Loucy (cell line): ENCODE results near the gene TPMT.
"Not testable (repeated sequence)": the region's sequence is repeated elsewhere in the genome, so short reads cannot be mapped to it uniquely, and the experiment has no call there.

ENCODE experiments used
- H2AFZ ChIP-seq: fragments of 200-600 bp; sonication (generic); 2 replicates; pipeline ENCODE4 v1.6.0; 2016; ENCODE audit warnings: antibody characterized with exemption, mild to moderate bottlenecking, low read length, moderate library complexity
- H3F3A ChIP-seq: fragments of 200-600 bp; 2 replicates; pipeline ENCODE4 v1.6.0; 2016; ENCODE audit warnings: antibody characterized with exemption, low read depth, mild to moderate bottlenecking
- H3K27me3 ChIP-seq: fragments of 200-600 bp; sonication (generic); 2 replicates; pipeline ENCODE4 v1.6.1; 2014; ENCODE audit warnings: low read length, mild to moderate bottlenecking; ENCODE audit not compliant: insufficient read depth, poor library complexity, severe bottlenecking
- H3K36me3 ChIP-seq: fragments of 200-600 bp; sonication (generic); 2 replicates; pipeline ENCODE4 v1.6.1; 2016; ENCODE audit warnings: low read length; ENCODE audit not compliant: insufficient read depth
- H3K4me1 ChIP-seq: fragments of 200-600 bp; sonication (generic); 2 replicates; pipeline ENCODE4 v1.5.1; 2014; ENCODE audit warnings: low read length, mild to moderate bottlenecking; ENCODE audit not compliant: insufficient read depth, poor library complexity, severe bottlenecking
- H3K4me2 ChIP-seq: fragments of 200-600 bp; sonication (generic); 2 replicates; pipeline ENCODE4 v1.6.0; 2014; ENCODE audit warnings: antibody characterized with exemption, low read length, low read depth, mild to moderate bottlenecking; ENCODE audit not compliant: poor library complexity, severe bottlenecking
- H3K4me3 ChIP-seq: fragments of 200-600 bp; sonication (generic); 2 replicates; pipeline ENCODE4 v1.5.1; 2014; ENCODE audit warnings: low read length, mild to moderate bottlenecking, mixed read lengths; ENCODE audit not compliant: poor library complexity, severe bottlenecking
- H3K79me2 ChIP-seq: fragments of 200-600 bp; sonication (generic); 2 replicates; pipeline ENCODE4 v1.6.1; 2014; ENCODE audit warnings: low read length; ENCODE audit not compliant: insufficient read depth
- H3K9ac ChIP-seq: fragments of 200-600 bp; sonication (generic); 2 replicates; pipeline ENCODE4 v1.6.0; 2014; ENCODE audit warnings: mild to moderate bottlenecking, low read depth, low read length, moderate library complexity; ENCODE audit not compliant: poor library complexity, severe bottlenecking
- H3K9me2 ChIP-seq: fragments of 200-600 bp; sonication (generic); replicated peaks from 2 replicates; pipeline ENCODE4 v1.6.1; 2016; ENCODE audit warnings: low read depth, low read length, mixed read lengths
- H3K9me3 ChIP-seq: fragments of 200-600 bp; sonication (generic); 2 replicates; pipeline ENCODE4 v1.6.1; 2014; ENCODE audit warnings: mild to moderate bottlenecking, antibody characterized with exemption, low read length, low read depth; ENCODE audit not compliant: insufficient read depth
- H4K20me1 ChIP-seq: fragments of 200-600 bp; sonication (generic); 2 replicates; pipeline ENCODE4 v1.6.0; 2014; ENCODE audit warnings: antibody characterized with exemption, low read length, mild to moderate bottlenecking; ENCODE audit not compliant: insufficient read depth, poor library complexity, severe bottlenecking
- CTCF ChIP-seq: fragments of 200-600 bp; sonication (generic); conservative IDR thresholded peaks from 2 replicates; pipeline ENCODE4 v1.5.1; 2014; ENCODE audit warnings: mild to moderate bottlenecking, antibody characterized with exemption, low read length
- EZH2phosphoT487 ChIP-seq: fragments of 200-600 bp; IDR thresholded peaks from 2 replicates; pipeline ENCODE4 v1.6.1; 2018; ENCODE audit warnings: antibody characterized with exemption, mild to moderate bottlenecking, moderate library complexity, borderline replicate concordance

Gene TPMT

DNA sequence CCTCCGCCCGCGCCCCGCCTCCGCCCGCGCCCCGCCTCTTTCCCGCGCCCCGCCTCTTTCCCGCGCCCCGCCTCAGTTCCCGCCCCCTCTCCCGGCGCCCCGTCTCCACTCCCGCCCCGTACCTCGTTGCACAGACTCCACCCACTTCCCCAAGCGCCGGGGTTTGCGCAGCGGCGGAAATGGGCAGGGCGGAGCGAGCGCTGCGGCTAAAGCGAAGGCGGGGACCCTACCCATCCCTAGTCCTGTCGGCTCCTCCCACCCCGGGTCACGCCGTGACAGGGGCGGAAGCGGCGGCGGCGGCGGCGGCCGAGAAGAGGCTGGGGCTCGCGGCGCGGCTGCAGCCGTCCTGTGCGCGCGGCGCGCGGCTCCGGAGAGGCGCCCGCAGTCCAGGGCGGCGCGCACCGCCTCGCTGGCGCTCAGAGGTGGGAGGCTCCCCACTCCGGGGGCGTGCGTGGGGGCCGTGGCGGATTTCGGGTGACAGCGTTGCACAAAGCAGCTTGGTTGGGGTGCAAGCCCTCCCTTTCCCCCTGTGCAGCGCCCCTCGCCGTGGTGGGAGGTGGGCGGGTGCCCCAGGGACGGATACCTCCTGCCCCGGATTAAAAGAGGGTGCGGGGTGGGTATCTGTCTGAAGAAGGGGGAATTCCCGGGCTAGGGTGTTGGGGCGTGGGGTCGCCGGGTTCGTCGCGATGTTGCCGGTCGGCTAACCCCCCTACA, 430 bp upstream of the TPMT start, which contains the start of gene KDM1B:
Gene KDM1B, plus strand, starts transcription at position 273 of the 714 bp plus-strand sequence. CDS start 4,474 bp downstream, outside the sequence.
- Histone ChIP-seq H3K9ac (peak within 1 kb of the TSS; percentile 87), H4K20me1 (no peaks in the 10 kb centered on the region), H3K36me3 (no peaks in the 10 kb centered on the region), H3K9me3 (no peaks in the 10 kb centered on the region), H3K27me3 (no peaks in the 10 kb centered on the region), H3K9me2 (no peaks in the 10 kb centered on the region), H3K4me3 (peak within 1 kb of the TSS; percentile 97), H3K4me1 (peaks cover 40% of the 10 kb centered on the region), H2AFZ (peak within 1 kb of the TSS; percentile 98), H3K79me2 (0 out of 2 replicates have a peak, but pooled peaks cover 4% of the 10 kb centered on the region), H3F3A (0 out of 2 replicates have a peak, but pooled peaks cover 2% of the 10 kb centered on the region), H3K4me2 (peak within 1 kb of the TSS; percentile 87)
- TF ChIP-seq CTCF (no peak), EZH2phosphoT487 (no peak)

GRCh38 chr6:18153311-18153703, 1.6 kb downstream of the TPMT start:
- Histone ChIP-seq H3K9ac (peak overlapping the region; percentile 77), H3K4me3 (peak overlapping the region; percentile 94), H3K79me2 (0 out of 2 replicates have a peak, but pooled peaks cover 4% of the 10 kb centered on the region), H3K27me3 (no peaks in the 10 kb centered on the region), H3K36me3 (no peaks in the 10 kb centered on the region), H4K20me1 (no peaks in the 10 kb centered on the region), H3K9me2 (no peaks in the 10 kb centered on the region), H3K4me1 (peaks cover 35% of the 10 kb centered on the region), H3K9me3 (no peaks in the 10 kb centered on the region), H2AFZ (peak overlapping the region; percentile 59; the same call in 1 of the 2 replicates), H3F3A (0 out of 2 replicates have a peak, but pooled peaks cover 2% of the 10 kb centered on the region), H3K4me2 (peak overlapping the region; percentile 87)
- TF ChIP-seq CTCF (no peak), EZH2phosphoT487 (no peak)

DNA sequence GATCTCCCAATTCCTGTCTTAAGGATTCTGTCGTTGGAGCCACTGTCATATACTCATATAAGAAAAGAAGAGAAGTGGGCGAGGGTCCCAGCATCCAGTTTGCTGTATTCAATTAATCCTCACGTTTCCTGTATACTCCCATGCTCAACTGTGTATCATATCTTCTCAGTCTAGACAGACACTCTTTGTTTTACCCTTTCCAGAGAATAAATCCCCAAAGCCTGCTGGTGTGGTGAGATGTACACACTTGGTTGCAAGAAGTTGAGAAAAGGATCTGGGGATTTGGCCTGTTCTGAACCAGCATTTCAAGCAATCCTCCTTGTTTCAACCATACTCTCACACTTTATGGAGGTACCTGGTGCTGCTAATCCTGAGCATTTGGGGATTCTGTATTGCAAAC, 3.1 kb downstream of the TPMT start:
- TF ChIP-seq CTCF (no peak), EZH2phosphoT487 (no peak)
- Histone ChIP-seq H3K9ac (no peak overlapping the region), H3K36me3 (no peaks in the 10 kb centered on the region), H4K20me1 (no peaks in the 10 kb centered on the region), H3K4me1 (peaks cover 35% of the 10 kb centered on the region), H3K4me3 (no peak overlapping the region), H3K9me2 (no peaks in the 10 kb centered on the region), H2AFZ (no peak overlapping the region), H3K79me2 (0 out of 2 replicates have a peak, but pooled peaks cover 4% of the 10 kb centered on the region), H3K4me2 (peak overlapping the region; percentile 87), H3K27me3 (no peaks in the 10 kb centered on the region), H3F3A (0 out of 2 replicates have a peak, but pooled peaks cover 2% of the 10 kb centered on the region), H3K9me3 (no peaks in the 10 kb centered on the region)

DNA sequence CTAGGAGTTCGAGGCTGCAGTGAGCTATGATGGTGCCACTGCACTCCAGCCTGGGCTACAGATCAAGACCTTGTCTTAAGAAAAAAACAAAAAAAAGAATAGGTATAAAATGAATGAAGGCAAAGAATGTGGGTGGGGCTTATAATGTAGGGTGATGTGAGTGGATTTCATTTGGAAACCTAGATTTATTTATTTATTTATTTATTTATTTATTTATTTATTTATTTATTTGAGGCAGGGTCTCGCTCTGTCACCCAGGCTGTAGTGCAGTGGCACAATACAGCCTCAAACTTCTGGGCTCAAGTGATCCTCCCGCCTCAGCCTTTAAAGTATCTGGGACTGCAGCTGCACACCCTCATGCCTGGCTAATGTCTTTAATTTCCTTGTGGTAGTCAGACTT, 3.5 kb downstream of the TPMT start:
- H3K9me2 ChIP-seq, H3K9ac ChIP-seq, H3F3A ChIP-seq, H3K79me2 ChIP-seq, H3K9me3 ChIP-seq, H3K27me3 ChIP-seq, H2AFZ ChIP-seq, H3K4me3 ChIP-seq, H3K36me3 ChIP-seq, H3K4me2 ChIP-seq, H4K20me1 ChIP-seq: not testable (repeated sequence)
- H3K4me1 ChIP-seq = peaks cover 34% of the 10 kb centered on the region
